ENCODE measurements around the gene PROK1.
"Not testable (repeated sequence)": the region's sequence is repeated elsewhere in the genome, so short reads cannot be mapped to it uniquely, and the experiment has no call there.

PROK1 gene

GRCh38 chr1:110433213-110433612 lies 17.7 kb upstream of the PROK1 start:
- no peaks in the 10 kb centered on the region for H4K20me1 ChIP-seq
- no peak overlapping the region for H3K4me2 ChIP-seq
- H3K4me1 ChIP-seq, result peaks cover 4% of the 10 kb centered on the region; the same call in 1 of the 2 replicates
- no peak for TF ChIP-seq Cebpa-rat (IDR thresholded peaks at IDR 0.05)
- H3K9ac ChIP-seq, result no peak overlapping the region
- H3K9me3 ChIP-seq, result no peaks in the 10 kb centered on the region
- no peak overlapping the region for H3K27ac ChIP-seq
- H3K4me3 ChIP-seq, result no peak overlapping the region
- H3K36me3 ChIP-seq, result no peaks in the 10 kb centered on the region
- no peaks in the 10 kb centered on the region for H3K27me3 ChIP-seq

DNA sequence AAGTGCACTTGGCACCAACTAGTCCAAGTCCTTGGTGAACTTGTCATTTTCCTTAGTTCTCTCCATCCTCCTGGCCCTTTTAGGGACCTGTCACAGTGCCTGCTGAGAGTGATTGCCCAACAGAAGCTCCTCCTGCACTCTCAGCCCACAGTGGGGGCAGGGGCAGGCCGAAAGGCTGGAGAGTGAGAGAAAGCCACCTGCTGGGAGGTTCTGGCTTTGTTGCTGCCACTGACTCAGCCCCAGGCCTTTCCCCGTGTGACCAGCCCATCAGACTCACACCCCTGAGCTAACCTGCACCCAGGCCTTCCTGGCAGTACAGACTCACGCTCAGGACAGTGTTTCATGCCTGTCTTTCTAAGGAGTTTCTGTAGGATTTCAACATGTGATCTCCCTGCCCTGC lies 17.1 kb upstream of the PROK1 start:
- no peaks in the 10 kb centered on the region for H3K27me3 ChIP-seq
- H3K36me3 ChIP-seq, result no peaks in the 10 kb centered on the region
- H3K27ac ChIP-seq, result no peak overlapping the region
- TF ChIP-seq Cebpa-rat (IDR thresholded peaks at IDR 0.05), result no peak
- H3K9ac ChIP-seq, result no peak overlapping the region
- H3K4me3 ChIP-seq, result no peak overlapping the region
- no peak overlapping the region for H3K4me2 ChIP-seq
- H4K20me1 ChIP-seq, result no peaks in the 10 kb centered on the region
- peaks cover 4% of the 10 kb centered on the region; the same call in 1 of the 2 replicates for H3K4me1 ChIP-seq
- H3K9me3 ChIP-seq, result no peaks in the 10 kb centered on the region

DNA sequence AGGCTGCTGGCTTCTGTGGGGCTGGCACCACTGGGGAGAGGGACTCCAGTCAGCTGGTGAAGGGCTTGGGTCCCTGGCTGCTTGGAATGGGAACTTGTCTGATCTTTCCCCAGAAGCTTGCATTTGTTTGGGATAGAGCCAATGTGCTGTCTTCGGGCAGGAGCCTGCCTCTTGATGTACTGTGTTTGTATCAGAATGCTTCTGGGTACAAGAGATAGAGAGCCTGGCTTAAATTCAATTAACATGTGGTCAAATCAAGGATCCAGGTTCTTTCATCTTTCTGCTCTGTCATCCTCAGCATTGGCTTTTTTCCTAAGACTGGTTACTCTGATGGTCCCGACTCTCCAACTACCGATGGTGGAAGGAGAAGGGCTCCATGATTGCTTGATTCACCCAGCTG lies 16.0 kb upstream of the PROK1 start:
- no peaks in the 10 kb centered on the region for H3K9me3 ChIP-seq
- no peak for TF ChIP-seq Cebpa-rat (IDR thresholded peaks at IDR 0.05)
- H3K9ac ChIP-seq, result no peak overlapping the region
- no peak overlapping the region for H3K4me3 ChIP-seq
- peaks cover 4% of the 10 kb centered on the region; the same call in 1 of the 2 replicates for H3K4me1 ChIP-seq
- no peaks in the 10 kb centered on the region for H4K20me1 ChIP-seq
- no peak overlapping the region for H3K27ac ChIP-seq
- no peaks in the 10 kb centered on the region for H3K27me3 ChIP-seq
- no peak overlapping the region for H3K4me2 ChIP-seq
- H3K36me3 ChIP-seq, result no peaks in the 10 kb centered on the region

DNA sequence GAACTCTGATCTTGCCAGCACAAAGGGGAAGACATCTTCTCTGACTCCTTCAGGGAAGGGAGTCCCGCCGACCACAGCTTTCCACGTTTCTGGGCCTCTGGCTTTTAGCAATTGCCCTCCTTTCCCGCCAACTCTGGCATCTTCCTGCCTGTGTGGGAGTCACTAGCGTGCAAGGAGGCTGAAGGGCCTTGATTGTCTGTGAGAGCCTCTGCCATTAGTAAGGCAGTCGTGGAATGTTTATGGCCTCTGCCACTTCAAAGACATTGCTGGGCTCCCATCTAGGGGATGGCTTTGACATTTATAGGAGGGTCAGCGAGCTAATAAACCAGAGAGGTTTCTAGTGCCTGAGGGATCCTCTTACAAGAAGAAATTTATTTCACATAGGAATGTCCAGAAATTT lies 14.3 kb upstream of the PROK1 start:
- H3K27ac ChIP-seq, result no peak overlapping the region
- no peaks in the 10 kb centered on the region for H4K20me1 ChIP-seq
- H3K27me3 ChIP-seq, result no peaks in the 10 kb centered on the region
- H3K9ac ChIP-seq, result no peak overlapping the region
- TF ChIP-seq Cebpa-rat (IDR thresholded peaks at IDR 0.05), result no peak
- no peak overlapping the region for H3K4me3 ChIP-seq
- H3K36me3 ChIP-seq, result no peaks in the 10 kb centered on the region
- no peaks in the 10 kb centered on the region for H3K4me1 ChIP-seq
- H3K9me3 ChIP-seq, result no peaks in the 10 kb centered on the region
- no peak overlapping the region for H3K4me2 ChIP-seq

DNA sequence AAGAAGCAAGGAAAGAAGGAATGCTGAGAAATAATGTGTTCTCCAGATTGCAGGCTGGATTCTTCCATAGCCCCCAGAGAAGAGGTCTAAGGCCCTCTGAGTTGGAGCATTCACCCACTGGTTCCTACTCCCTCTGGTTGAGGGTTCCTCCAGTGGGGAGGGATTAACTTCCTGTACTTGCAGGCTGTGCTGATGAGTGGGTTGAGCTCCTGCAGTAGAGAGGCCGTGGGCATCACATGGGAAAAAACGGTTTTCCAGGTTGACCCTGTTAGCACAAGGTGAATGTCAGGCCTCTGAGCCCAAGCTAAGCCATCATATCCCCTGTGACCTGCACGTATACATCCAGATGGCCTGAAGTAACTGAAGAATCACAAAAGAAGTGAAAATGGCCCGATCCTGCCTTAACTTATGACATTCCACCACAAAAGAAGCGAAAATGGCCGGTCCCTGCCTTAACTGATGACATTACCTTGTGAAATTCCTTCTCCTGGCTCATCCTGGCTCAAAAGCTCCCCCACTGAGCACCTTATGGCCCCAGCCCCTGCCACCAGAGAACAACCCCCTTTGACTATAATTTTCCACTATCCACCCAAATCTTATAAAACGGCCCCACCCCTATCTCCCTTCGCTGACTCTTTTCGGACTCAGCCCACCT lies 13.2 kb upstream of the PROK1 start:
- not testable (repeated sequence) for H3K27me3 ChIP-seq, H3K4me1 ChIP-seq, H3K9me3 ChIP-seq, H3K36me3 ChIP-seq, H3K9ac ChIP-seq, H4K20me1 ChIP-seq, H3K4me3 ChIP-seq, H3K4me2 ChIP-seq, H3K27ac ChIP-seq

- no peak overlapping the region for H3K4me2 ChIP-seq
- H3K4me1 ChIP-seq, result no peaks in the 10 kb centered on the region
- no peak overlapping the region for H3K9ac ChIP-seq
- TF ChIP-seq Cebpa-rat (IDR thresholded peaks at IDR 0.05), result no peak
- H3K27ac ChIP-seq, result no peak overlapping the region
- H3K4me3 ChIP-seq, result no peak overlapping the region
- no peaks in the 10 kb centered on the region for H3K9me3 ChIP-seq
- H3K27me3 ChIP-seq, result no peaks in the 10 kb centered on the region
- H4K20me1 ChIP-seq, result no peaks in the 10 kb centered on the region
- H3K36me3 ChIP-seq, result no peaks in the 10 kb centered on the region
Observed at GRCh38 chr1:110438893-110439292, 12.1 kb upstream of the PROK1 start.

DNA sequence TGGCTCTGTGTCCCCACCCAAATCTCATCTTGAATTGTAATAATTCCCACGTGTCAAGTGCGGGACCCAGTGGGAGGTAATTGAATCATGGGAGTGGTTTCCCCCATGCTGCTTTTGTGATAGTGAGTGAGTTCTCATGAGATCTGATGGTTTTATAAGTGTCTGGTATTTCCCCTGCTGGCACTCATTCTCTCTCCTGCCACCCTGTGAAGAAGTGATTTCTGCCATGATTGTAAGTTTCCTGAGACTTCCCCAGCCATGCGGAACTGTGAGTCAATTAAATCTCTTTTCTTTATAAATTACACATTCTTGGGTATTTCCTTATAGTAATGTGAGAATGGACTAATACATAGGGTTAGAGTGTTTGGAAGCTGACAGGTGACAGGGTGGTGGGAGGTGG lies 11.1 kb upstream of the PROK1 start:
- H4K20me1 ChIP-seq, H3K9me3 ChIP-seq, H3K4me3 ChIP-seq, H3K27ac ChIP-seq, H3K9ac ChIP-seq, H3K27me3 ChIP-seq, H3K36me3 ChIP-seq, H3K4me1 ChIP-seq, H3K4me2 ChIP-seq: not testable (repeated sequence)

DNA sequence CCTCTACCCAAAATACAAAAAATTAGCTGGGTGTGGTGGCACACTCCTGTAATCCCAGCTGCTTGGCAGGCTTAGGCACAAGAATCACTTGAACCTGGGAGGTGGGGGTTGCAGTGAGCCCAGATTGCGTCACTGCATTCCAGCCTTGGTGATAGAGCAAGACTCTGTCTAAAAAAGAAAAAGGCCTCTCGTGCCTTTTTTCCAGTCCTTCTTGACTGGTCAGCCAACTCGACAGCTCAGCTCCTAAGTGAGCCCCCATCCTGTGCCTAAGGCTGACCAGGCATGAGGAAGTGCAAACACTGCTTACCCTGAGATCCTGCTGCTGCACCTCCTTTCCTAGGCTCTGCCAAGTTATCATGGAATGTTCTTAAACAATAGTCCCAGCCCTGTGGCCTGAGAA lies 10.1 kb upstream of the PROK1 start:
- Histone ChIP-seq H3K4me3 (no peak overlapping the region), H3K27ac (no peak overlapping the region), H3K36me3 (no peaks in the 10 kb centered on the region), H3K4me2 (no peak overlapping the region), H3K4me1 (no peaks in the 10 kb centered on the region), H3K9ac (no peak overlapping the region), H3K9me3 (no peaks in the 10 kb centered on the region), H4K20me1 (no peaks in the 10 kb centered on the region), H3K27me3 (no peaks in the 10 kb centered on the region)
- no peak for TF ChIP-seq Cebpa-rat (IDR thresholded peaks at IDR 0.05)

DNA sequence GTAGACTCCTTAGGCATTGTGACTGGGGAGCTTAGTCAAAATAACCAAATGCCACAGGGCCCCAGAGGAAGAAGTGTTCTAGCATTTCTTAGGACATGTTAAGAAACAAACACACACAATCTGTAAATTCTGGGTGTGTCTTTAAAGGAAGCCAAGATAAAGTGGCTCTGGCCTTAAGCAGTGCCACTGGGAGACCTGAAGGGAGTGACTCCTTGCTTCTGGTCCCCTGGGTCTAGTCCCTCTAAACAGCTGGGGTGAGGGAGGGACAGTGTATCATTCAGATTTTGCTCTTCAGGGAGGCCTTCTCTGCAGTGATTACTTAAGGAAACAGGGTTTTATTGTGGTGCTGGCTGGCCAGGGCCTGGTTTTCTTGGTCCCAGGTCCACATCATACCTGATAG lies 9.1 kb upstream of the PROK1 start:
- TF ChIP-seq Cebpa-rat (IDR thresholded peaks at IDR 0.05), result no peak
- Histone ChIP-seq H3K36me3 (no peaks in the 10 kb centered on the region), H3K27me3 (no peaks in the 10 kb centered on the region)

GRCh38 chr1:110443451-110443850 lies 7.5 kb upstream of the PROK1 start:
- no peak for TF ChIP-seq Cebpa-rat (IDR thresholded peaks at IDR 0.05)
- no peak overlapping the region for H3K27ac ChIP-seq

More for the DNA sequence above, 9.1 kb upstream of the PROK1 start:
- H3K4me1 ChIP-seq, result no peaks in the 10 kb centered on the region
- H3K9me3 ChIP-seq, result no peaks in the 10 kb centered on the region
- H3K4me3 ChIP-seq, result no peak overlapping the region
- no peak overlapping the region for H3K4me2 ChIP-seq
- H4K20me1 ChIP-seq, result no peaks in the 10 kb centered on the region
- H3K27ac ChIP-seq, result no peak overlapping the region
- H3K9ac ChIP-seq, result no peak overlapping the region

DNA sequence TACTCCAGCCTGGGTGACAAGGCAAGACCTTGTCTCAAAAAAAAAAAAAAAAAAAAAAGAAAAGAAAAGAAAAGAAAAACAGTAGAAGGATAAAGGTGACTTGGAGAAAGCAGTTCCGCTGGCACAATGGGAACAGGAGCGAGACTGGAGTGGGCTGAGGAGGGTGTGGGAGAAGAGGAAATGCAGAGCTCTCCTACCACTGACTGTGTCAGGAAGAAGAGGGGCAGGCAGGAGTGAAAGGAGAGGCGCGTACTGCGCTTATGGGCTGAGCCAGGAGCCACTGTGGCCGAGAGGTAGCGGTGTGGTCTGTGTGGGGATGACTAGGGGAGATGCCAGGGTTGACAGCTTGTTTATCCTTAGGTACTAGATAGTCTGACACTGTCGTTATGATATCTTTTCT lies 6.4 kb upstream of the PROK1 start:
- Histone ChIP-seq H3K9ac (no peak overlapping the region), H3K4me1 (no peaks in the 10 kb centered on the region), H3K4me3 (no peak overlapping the region), H4K20me1 (no peaks in the 10 kb centered on the region), H3K36me3 (no peaks in the 10 kb centered on the region), H3K4me2 (no peak overlapping the region), H3K9me3 (no peaks in the 10 kb centered on the region), H3K27me3 (no peaks in the 10 kb centered on the region), H3K27ac (no peak overlapping the region)
- TF ChIP-seq Cebpa-rat (IDR thresholded peaks at IDR 0.05), result no peak

More at GRCh38 chr1:110443451-110443850, 7.5 kb upstream of the PROK1 start:
- Histone ChIP-seq H3K9me3 (no peaks in the 10 kb centered on the region), H3K4me2 (no peak overlapping the region), H3K36me3 (no peaks in the 10 kb centered on the region), H3K4me1 (no peaks in the 10 kb centered on the region), H3K27me3 (no peaks in the 10 kb centered on the region), H3K9ac (no peak overlapping the region), H4K20me1 (no peaks in the 10 kb centered on the region), H3K4me3 (no peak overlapping the region)

Measured in BLaER1 (cell line).